ENCODE data around the gene ARSB. TPM values are rescaled to one million over a fixed set of nuclear protein-coding genes. Genes with fewer than 3 reads are reported as not detected.

ARSB gene
- total RNA-seq, 1 experiment from 2014 or later = 21.4 TPM

DNA sequence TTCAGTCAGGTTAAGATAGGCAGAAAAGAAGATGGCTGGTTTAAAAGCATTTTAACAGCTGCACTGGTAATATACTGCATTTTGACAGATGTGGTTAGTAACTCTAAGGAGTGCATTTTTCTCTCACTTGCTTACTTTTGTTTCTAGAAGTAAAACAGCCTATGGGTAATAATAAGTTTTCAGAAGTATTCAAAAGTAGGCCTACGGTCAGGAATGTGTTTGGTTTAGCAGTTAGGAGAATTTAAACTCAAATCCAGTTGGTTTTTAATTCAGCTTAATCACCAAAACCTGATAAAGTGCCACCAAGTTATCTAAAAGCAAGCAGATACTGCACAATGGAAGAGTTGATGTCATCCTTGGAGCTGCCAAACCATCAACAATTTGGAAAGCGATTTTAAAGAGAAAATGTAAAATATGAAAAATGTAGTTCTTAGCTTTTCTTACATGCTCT, 160.3 kb downstream of the ARSB start:
- Mint-ChIP-seq H3K4me1 (ENCODE audit: low read depth, unreplicated experiment) (no peaks in the 10 kb centered on the region), H3K36me3 (ENCODE audit: insufficient read depth, unreplicated experiment) (no peaks in the 10 kb centered on the region), H3K27ac (ENCODE audit: unreplicated experiment) (no peak overlapping the region), H3K27me3 (ENCODE audit: unreplicated experiment) (no peaks in the 10 kb centered on the region), H3K9me3 (ENCODE audit: low read depth, unreplicated experiment) (no peaks in the 10 kb centered on the region), H3K4me3 (ENCODE audit: low read depth, unreplicated experiment) (no peak overlapping the region)
- no TSS peak for BruUV-seq (replicated peaks)
- CTCF ChIA-PET = no interaction called here
- intact Hi-C loops (cut with micrococcal nuclease; ENCODE audit: unreplicated experiment) = no loop called here
- DNase-seq = no peak
- TF ChIP-seq, protein P1, sequence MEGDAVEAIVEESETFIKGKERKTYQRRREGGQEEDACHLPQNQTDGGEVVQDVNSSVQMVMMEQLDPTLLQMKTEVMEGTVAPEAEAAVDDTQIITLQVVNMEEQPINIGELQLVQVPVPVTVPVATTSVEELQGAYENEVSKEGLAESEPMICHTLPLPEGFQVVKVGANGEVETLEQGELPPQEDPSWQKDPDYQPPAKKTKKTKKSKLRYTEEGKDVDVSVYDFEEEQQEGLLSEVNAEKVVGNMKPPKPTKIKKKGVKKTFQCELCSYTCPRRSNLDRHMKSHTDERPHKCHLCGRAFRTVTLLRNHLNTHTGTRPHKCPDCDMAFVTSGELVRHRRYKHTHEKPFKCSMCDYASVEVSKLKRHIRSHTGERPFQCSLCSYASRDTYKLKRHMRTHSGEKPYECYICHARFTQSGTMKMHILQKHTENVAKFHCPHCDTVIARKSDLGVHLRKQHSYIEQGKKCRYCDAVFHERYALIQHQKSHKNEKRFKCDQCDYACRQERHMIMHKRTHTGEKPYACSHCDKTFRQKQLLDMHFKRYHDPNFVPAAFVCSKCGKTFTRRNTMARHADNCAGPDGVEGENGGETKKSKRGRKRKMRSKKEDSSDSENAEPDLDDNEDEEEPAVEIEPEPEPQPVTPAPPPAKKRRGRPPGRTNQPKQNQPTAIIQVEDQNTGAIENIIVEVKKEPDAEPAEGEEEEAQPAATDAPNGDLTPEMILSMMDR (IDR thresholded peaks at IDR 0.05; ENCODE audit: unreplicated experiment) = no peak

DNA sequence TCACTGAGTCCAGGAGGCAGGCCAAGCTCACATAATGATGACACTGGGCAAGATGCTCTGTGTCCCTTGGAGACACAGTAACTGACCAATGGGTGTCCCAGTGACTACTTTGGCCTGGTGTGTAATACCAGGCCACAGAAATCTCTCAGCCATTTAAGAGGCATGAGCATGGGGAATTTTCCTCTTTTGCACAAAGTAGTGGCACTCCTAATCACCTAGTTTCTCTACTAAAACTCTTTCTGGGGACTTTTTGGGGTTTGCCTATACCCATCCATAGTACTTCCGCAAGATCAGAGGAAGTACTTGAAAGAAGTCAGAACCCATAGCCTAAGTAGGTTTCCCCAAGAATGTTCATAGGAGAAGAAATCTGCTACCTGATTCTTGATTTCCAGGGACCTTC, 161.9 kb downstream of the ARSB start:
- H3K27me3 Mint-ChIP-seq (ENCODE audit: unreplicated experiment) = no peaks in the 10 kb centered on the region
- intact Hi-C loops (cut with micrococcal nuclease; ENCODE audit: unreplicated experiment) = no loop called here
- DNase-seq = no peak
- no peaks in the 10 kb centered on the region for H3K9me3 Mint-ChIP-seq (ENCODE audit: low read depth, unreplicated experiment)
- H3K4me1 Mint-ChIP-seq (ENCODE audit: low read depth, unreplicated experiment) = no peaks in the 10 kb centered on the region
- H3K27ac Mint-ChIP-seq (ENCODE audit: unreplicated experiment) = no peak overlapping the region
- no peak overlapping the region for H3K4me3 Mint-ChIP-seq (ENCODE audit: low read depth, unreplicated experiment)
- CTCF ChIA-PET = interaction anchor here (0.6 kb wide), 1 partner anchor 1273 kb away, joined by 3 read pairs; no protein-coding TSS in a partner anchor
- TF ChIP-seq, protein P1 (IDR thresholded peaks at IDR 0.05; ENCODE audit: unreplicated experiment) = no peak
- H3K36me3 Mint-ChIP-seq (ENCODE audit: insufficient read depth, unreplicated experiment) = no peaks in the 10 kb centered on the region
- no TSS peak for BruUV-seq (replicated peaks)

DNA sequence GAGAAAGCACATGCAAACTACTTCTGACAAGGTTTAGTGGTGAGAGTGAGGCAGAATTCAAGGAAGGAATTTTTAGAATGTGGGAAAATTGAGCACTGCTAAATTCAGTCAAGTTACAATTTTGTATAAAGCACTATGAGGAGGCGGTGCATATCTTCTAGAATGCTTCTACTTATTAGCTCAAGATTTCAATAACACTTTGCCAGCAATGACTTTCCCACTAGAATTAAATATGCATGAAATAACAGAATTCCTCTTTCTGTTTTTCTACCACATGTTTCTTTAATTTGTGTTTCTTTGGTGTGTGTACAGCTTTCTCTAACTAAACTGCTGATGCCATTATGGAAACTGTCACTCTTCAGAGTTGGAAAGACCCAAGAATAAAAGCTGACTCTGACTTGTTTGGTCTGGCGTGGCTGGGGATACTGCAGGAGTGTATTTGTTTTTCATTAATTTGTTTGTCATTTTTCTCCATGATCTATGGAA, 163.5 kb downstream of the ARSB start:
- no peaks in the 10 kb centered on the region for H3K27me3 Mint-ChIP-seq (ENCODE audit: unreplicated experiment)

DNA sequence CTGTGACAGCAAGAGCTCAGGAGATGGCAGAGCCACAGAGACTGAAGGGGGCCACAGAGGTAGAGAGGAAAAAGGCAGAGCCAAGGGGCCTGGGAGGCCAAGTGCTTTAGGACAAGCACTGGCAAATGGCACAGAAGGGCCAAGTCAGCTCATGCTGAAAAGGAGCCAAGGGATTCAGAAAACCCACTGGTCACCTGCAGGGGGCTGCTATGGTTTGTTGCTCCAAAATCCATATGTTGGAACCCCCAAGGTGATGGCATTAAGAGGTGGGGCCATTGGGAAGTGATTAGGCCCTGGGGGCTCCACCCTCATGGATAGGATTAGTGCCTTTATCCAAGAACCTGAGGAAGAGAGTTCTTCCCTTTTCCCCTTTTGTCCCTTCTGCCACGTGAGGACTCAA, 165.4 kb downstream of the ARSB start:
- intact Hi-C loops (cut with micrococcal nuclease; ENCODE audit: unreplicated experiment) = no loop called here
- TF ChIP-seq, protein P1 (IDR thresholded peaks at IDR 0.05; ENCODE audit: unreplicated experiment) = no peak
- DNase-seq = no peak
- Mint-ChIP-seq H3K4me1 (ENCODE audit: low read depth, unreplicated experiment) (no peaks in the 10 kb centered on the region), H3K27ac (ENCODE audit: unreplicated experiment) (no peak overlapping the region), H3K36me3 (ENCODE audit: insufficient read depth, unreplicated experiment) (no peaks in the 10 kb centered on the region), H3K27me3 (ENCODE audit: unreplicated experiment) (no peaks in the 10 kb centered on the region), H3K4me3 (ENCODE audit: low read depth, unreplicated experiment) (no peak overlapping the region), H3K9me3 (ENCODE audit: low read depth, unreplicated experiment) (no peaks in the 10 kb centered on the region)
- BruUV-seq (replicated peaks) = no TSS peak
- CTCF ChIA-PET = no interaction called here

More for the DNA sequence above, 163.5 kb downstream of the ARSB start:
- no TSS peak for BruUV-seq (replicated peaks)
- no peak for DNase-seq
- H3K27ac Mint-ChIP-seq (ENCODE audit: unreplicated experiment) = no peak overlapping the region
- H3K4me3 Mint-ChIP-seq (ENCODE audit: low read depth, unreplicated experiment) = no peak overlapping the region
- intact Hi-C loops (cut with micrococcal nuclease; ENCODE audit: unreplicated experiment) = no loop called here
- no peaks in the 10 kb centered on the region for H3K36me3 Mint-ChIP-seq (ENCODE audit: insufficient read depth, unreplicated experiment)
- CTCF ChIA-PET = interaction anchor here (0.7 kb wide), 1 partner anchor 291 kb away, joined by 3 read pairs; no protein-coding TSS in a partner anchor
- no peaks in the 10 kb centered on the region for H3K4me1 Mint-ChIP-seq (ENCODE audit: low read depth, unreplicated experiment)
- TF ChIP-seq, protein P1 (IDR thresholded peaks at IDR 0.05; ENCODE audit: unreplicated experiment) = no peak
- H3K9me3 Mint-ChIP-seq (ENCODE audit: low read depth, unreplicated experiment) = no peaks in the 10 kb centered on the region

Data from Calu3 (cell line).